Neural cell (in vitro differentiated cells): ENCODE data around the gene TMOD2.

Experiments used
- EZH2 ChIP-seq: fragments of 200-600, 300-800 bp; shearing (Covaris generic), sonication (generic); IDR thresholded peaks from 2 replicates; pipeline ENCODE4 v1.6.1; 2014; ENCODE audit warnings: antibody characterized with exemption, low read length, borderline replicate concordance, mild to moderate bottlenecking; ENCODE audit not compliant: insufficient read depth, poor library complexity, severe bottlenecking
- TF ChIP-seq, protein P1 (sequence below): fragments of 450-650 bp; IDR thresholded peaks from 2 replicates; pipeline ENCODE4 v1.5.1; 2014; ENCODE audit warnings: antibody characterized with exemption, mild to moderate bottlenecking, moderate library complexity; ENCODE audit not compliant: poor library complexity, severe bottlenecking

DNA sequence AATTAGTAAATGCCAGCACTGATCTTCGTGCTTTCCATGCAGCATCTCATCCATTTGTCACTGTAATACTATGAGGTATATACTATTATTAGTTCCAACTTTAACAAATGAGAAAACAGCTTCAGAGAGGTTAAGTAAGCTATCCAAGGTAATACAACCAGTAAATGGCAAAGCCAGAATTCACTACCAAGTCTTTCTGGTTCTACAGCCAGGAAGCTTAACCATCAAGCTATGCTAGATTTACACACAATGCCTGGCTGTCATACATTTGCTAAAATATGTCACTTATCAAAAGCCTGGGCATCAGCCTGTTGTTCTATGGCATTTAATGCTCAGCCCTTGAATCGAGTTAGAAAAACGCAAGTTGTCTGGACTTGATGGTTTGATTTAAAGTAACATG, 32.6 kb downstream of the TMOD2 start:
- TF ChIP-seq EZH2: no peak
- TF ChIP-seq, protein P1, sequence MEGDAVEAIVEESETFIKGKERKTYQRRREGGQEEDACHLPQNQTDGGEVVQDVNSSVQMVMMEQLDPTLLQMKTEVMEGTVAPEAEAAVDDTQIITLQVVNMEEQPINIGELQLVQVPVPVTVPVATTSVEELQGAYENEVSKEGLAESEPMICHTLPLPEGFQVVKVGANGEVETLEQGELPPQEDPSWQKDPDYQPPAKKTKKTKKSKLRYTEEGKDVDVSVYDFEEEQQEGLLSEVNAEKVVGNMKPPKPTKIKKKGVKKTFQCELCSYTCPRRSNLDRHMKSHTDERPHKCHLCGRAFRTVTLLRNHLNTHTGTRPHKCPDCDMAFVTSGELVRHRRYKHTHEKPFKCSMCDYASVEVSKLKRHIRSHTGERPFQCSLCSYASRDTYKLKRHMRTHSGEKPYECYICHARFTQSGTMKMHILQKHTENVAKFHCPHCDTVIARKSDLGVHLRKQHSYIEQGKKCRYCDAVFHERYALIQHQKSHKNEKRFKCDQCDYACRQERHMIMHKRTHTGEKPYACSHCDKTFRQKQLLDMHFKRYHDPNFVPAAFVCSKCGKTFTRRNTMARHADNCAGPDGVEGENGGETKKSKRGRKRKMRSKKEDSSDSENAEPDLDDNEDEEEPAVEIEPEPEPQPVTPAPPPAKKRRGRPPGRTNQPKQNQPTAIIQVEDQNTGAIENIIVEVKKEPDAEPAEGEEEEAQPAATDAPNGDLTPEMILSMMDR: no peak
